ENCODE data around the gene ZNF506. TPM values are rescaled to one million over a fixed set of nuclear protein-coding genes. Genes with fewer than 3 reads are reported as not detected.

The ZNF506 gene
- total and polyA plus RNA-seq, 7 donors, result 2.4 to 12.5 (median 8.2) TPM

GRCh38 chr19:19749117-19749907 is 72.2 kb downstream of the ZNF506 start:
- Histone ChIP-seq H3K27ac (no peak overlapping the region), H3K4me3 (no peak overlapping the region), H3K4me1 (no peaks in the 10 kb centered on the region), H3K36me3 (ENCODE audit: insufficient read depth in 1 of 2, low read depth in 1 of 2) (no peaks in the 10 kb centered on the region), H3K9me3 (no peaks in the 10 kb centered on the region), H3K27me3 (ENCODE audit: insufficient read depth in 3 of 3, low read length in 2 of 3) (no peaks in the 10 kb centered on the region)
- 77 to 81% (median 81%) methylated on average over 12 to 13 of the region's 13 CpGs for WGBS, 3 donors
- ATAC-seq (no peak), DNase-seq (no peak)
- intact Hi-C loops (cut with DNase I), result no loop called here
- TF ChIP-seq CTCF (IDR thresholded peaks at IDR 0.05), result no peak

- intact Hi-C loops (cut with DNase I), result no loop called here
- H3K9me3 ChIP-seq, result no peaks in the 10 kb centered on the region
- no peaks in the 10 kb centered on the region for H3K36me3 ChIP-seq (ENCODE audit: insufficient read depth in 1 of 2, low read depth in 1 of 2)
- WGBS, 3 donors, result 79 to 80% (median 80%) methylated on average over 9 of the region's 9 CpGs
- ATAC-seq, result no peak
- no peak overlapping the region for H3K27ac ChIP-seq
- no peak for TF ChIP-seq CTCF (IDR thresholded peaks at IDR 0.05)
- no peak for DNase-seq
- H3K4me1 ChIP-seq, result no peaks in the 10 kb centered on the region
- H3K27me3 ChIP-seq (ENCODE audit: insufficient read depth in 3 of 3, low read length in 2 of 3), result no peaks in the 10 kb centered on the region
- H3K4me3 ChIP-seq, result no peak overlapping the region
Measured at GRCh38 chr19:19748249-19748938, 73.2 kb downstream of the ZNF506 start.

GRCh38 chr19:19747357-19748220 is 74.0 kb downstream of the ZNF506 start:
- H3K4me1 ChIP-seq, result no peaks in the 10 kb centered on the region
- intact Hi-C loops (cut with DNase I), result no loop called here
- no peaks in the 10 kb centered on the region for H3K9me3 ChIP-seq
- ATAC-seq (no peak), DNase-seq (no peak)
- no peaks in the 10 kb centered on the region for H3K36me3 ChIP-seq (ENCODE audit: insufficient read depth in 1 of 2, low read depth in 1 of 2)
- no peak overlapping the region for H3K4me3 ChIP-seq
- no peaks in the 10 kb centered on the region for H3K27me3 ChIP-seq (ENCODE audit: insufficient read depth in 3 of 3, low read length in 2 of 3)
- no peak overlapping the region for H3K27ac ChIP-seq
- 79 to 81% (median 81%) methylated on average over 12 to 13 of the region's 13 CpGs for WGBS, 3 donors
- TF ChIP-seq CTCF (IDR thresholded peaks at IDR 0.05), result no peak

GRCh38 chr19:19746286-19747213 is 75.0 kb downstream of the ZNF506 start:
- no peak overlapping the region for H3K4me3 ChIP-seq
- H3K27ac ChIP-seq, result no peak overlapping the region
- H3K36me3 ChIP-seq (ENCODE audit: insufficient read depth in 1 of 2, low read depth in 1 of 2), result no peaks in the 10 kb centered on the region
- ATAC-seq (no peak), DNase-seq (no peak)
- no peaks in the 10 kb centered on the region for H3K9me3 ChIP-seq
- intact Hi-C loops (cut with DNase I), result no loop called here
- no peak for TF ChIP-seq CTCF (IDR thresholded peaks at IDR 0.05)
- H3K27me3 ChIP-seq (ENCODE audit: insufficient read depth in 3 of 3, low read length in 2 of 3), result no peaks in the 10 kb centered on the region
- 51 to 55% (median 51%) methylated on average over 14 to 15 of the region's 15 CpGs for WGBS, 3 donors
- no peaks in the 10 kb centered on the region for H3K4me1 ChIP-seq
